Testis (tissue), 3 donors: ENCODE measurements around the gene DDX59. TPM values are rescaled to one million over a fixed set of nuclear protein-coding genes. Genes with fewer than 3 reads are reported as not detected.

Experiments used
- DNase-seq: peaks from one replicate; pipeline ENCODE4 v3.0.0-alpha.2; 2019
- H3K27ac ChIP-seq, 2 donors: fragments of 200-600 bp; sonication (generic); one replicate each; pipeline ENCODE4 v1.5.1; 2019
- H3K27me3 ChIP-seq: fragments of 200-600 bp; sonication (generic); one replicate; pipeline ENCODE4 v1.5.1; 2019
- H3K36me3 ChIP-seq: fragments of 200-600 bp; sonication (generic); one replicate; pipeline ENCODE4 v1.5.1; 2017; ENCODE audit warnings: low read depth; ENCODE audit errors: missing control alignments
- H3K4me1 ChIP-seq: fragments of 200-600 bp; sonication (generic); one replicate; pipeline ENCODE4 v1.5.1; 2019
- H3K4me3 ChIP-seq, 2 donors: fragments of 200-600 bp; sonication (generic); one replicate each; pipeline ENCODE4 v1.5.1; 2017 to 2019
- H3K9me3 ChIP-seq: fragments of 200-600 bp; sonication (generic); one replicate; pipeline ENCODE4 v1.5.1; 2017
- POLR2A ChIP-seq: fragments of 450-650 bp; IDR thresholded peaks from one replicate; pipeline ENCODE4 v1.6.1; 2017; ENCODE audit warnings: antibody characterized with exemption, mild to moderate bottlenecking, moderate library complexity
- WGBS, 2 donors: methylation state at CpG; one replicate each; pipeline ENCODE4 v1.1.5; 2018; 5-methylcytosine and 5-hydroxymethylcytosine counted together
- intact Hi-C: fragments of 100-400 bp; cut with DNase I; formaldehyde crosslinking; loops from one replicate; pipeline ENCODE4 v1.15.1; 2023; ENCODE audit warnings: low total_unique reads
- polyA plus RNA-seq: library from polyadenylated mRNA; stranded (reverse); fragments of 350-450 nt; fragmentation: Illumina TruSeq; extraction: RNeasy Lipid Tissue Mini Kit (QIAGEN cat#74804); gene quantifications from one replicate; pipeline ENCODE4 v1.2.3, GENCODE V29; 2014; ENCODE audit warnings: low read depth, low replicate concordance; ENCODE audit not compliant: insufficient read depth
- total RNA-seq, 2 donors: library from RNA; depleted of rRNA; stranded (reverse); fragments of >200 nt; gene quantifications; one replicate each; pipeline ENCODE4 v1.2.3, GENCODE V29; 2016
- TF ChIP-seq, protein P1 (sequence below), 3 experiments: fragments of 450-650 bp in 2 of 3; fragments of 200-600 bp in 1 of 3; sonication (generic) in 1 of 3; IDR thresholded peaks; one replicate each; pipeline ENCODE4 v1.5.1; 2016 to 2019; ENCODE audit warnings: antibody characterized with exemption in 3 of 3, mild to moderate bottlenecking in 2 of 3, moderate library complexity in 1 of 3

Gene DDX59
- total and polyA plus RNA-seq, 3 donors from 2014 or later = 17.7 to 30.2 (median 24.1) TPM

GRCh38 chr1:200666309-200666708, 3.4 kb downstream of the DDX59 start:
- peak overlapping the region in 1 of 2 donors; percentile 69 for H3K27ac ChIP-seq

DNA sequence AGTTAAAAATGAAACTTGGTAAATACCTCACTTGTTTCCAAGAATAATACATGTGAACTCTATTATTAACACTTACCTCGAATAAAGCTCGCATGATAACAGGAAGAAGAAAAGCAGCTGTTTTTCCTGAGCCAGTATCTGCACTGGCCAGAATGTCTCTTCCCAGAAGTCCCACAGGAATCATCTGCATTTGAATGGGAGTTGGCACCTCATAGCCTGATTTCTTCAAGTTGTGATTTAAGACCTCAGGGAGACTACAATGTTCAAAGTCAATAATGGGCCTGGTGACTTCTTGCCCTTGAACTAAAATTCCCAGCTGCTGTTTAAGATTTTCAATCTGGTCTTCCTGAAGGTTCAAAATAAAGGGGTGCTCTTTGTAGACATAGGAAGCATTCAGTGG, 3.8 kb downstream of the DDX59 start:
- Histone ChIP-seq H3K27me3 (no peaks in the 10 kb centered on the region), H3K4me3 (no peak overlapping the region), H3K4me1 (peaks cover 13% of the 10 kb centered on the region), H3K27ac (peak overlapping the region in 1 of 2 donors; percentile 69), H3K36me3 (no peaks in the 10 kb centered on the region), H3K9me3 (no peaks in the 10 kb centered on the region)
- WGBS, 2 donors = 28 to 37% methylated on average over 2 of the region's 2 CpGs
- TF ChIP-seq POLR2A = no peak
- TF ChIP-seq, protein P1, sequence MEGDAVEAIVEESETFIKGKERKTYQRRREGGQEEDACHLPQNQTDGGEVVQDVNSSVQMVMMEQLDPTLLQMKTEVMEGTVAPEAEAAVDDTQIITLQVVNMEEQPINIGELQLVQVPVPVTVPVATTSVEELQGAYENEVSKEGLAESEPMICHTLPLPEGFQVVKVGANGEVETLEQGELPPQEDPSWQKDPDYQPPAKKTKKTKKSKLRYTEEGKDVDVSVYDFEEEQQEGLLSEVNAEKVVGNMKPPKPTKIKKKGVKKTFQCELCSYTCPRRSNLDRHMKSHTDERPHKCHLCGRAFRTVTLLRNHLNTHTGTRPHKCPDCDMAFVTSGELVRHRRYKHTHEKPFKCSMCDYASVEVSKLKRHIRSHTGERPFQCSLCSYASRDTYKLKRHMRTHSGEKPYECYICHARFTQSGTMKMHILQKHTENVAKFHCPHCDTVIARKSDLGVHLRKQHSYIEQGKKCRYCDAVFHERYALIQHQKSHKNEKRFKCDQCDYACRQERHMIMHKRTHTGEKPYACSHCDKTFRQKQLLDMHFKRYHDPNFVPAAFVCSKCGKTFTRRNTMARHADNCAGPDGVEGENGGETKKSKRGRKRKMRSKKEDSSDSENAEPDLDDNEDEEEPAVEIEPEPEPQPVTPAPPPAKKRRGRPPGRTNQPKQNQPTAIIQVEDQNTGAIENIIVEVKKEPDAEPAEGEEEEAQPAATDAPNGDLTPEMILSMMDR (IDR thresholded peaks at IDR 0.05) = no peak
- no peak for DNase-seq
- intact Hi-C loops = loop anchor here (5.0 kb wide), 1 partner anchor 44 kb away; the partner anchor contains the start of gene KIF14

More at GRCh38 chr1:200666309-200666708, 3.4 kb downstream of the DDX59 start:
- H3K36me3 ChIP-seq = no peaks in the 10 kb centered on the region
- H3K9me3 ChIP-seq = no peaks in the 10 kb centered on the region
- peaks cover 13% of the 10 kb centered on the region for H3K4me1 ChIP-seq
- no peaks in the 10 kb centered on the region for H3K27me3 ChIP-seq
- 55 to 62% methylated on average over 8 of the region's 8 CpGs for WGBS, 2 donors
- no peak for TF ChIP-seq POLR2A
- TF ChIP-seq, protein P1 (IDR thresholded peaks at IDR 0.05) = no peak
- no peak for DNase-seq
- H3K4me3 ChIP-seq = no peak overlapping the region
- intact Hi-C loops = loop anchor here (5.0 kb wide), 1 partner anchor 44 kb away; the partner anchor contains the start of gene KIF14

DNA sequence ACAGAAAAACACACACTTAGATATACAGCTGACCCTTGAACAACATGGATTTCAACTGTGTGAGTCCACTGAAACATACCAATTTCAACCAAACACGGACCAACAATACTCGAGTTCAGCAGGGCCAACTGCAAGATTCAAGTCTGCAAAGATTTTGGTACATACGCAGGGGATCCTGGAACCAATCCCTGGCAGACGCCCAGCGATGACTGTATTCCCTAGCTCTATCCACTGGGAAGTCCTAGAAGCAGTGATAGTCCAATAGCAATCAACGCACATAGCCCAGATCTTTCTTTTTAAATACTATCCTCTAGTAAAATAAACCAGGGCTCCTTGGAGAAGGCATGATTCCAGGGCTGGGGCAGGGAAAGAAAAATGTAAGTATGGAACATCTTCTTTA, 9.0 kb downstream of the DDX59 start:
- no peaks in the 10 kb centered on the region for H3K9me3 ChIP-seq
- DNase-seq = no peak
- H3K27ac ChIP-seq = no peak overlapping the region
- H3K4me3 ChIP-seq = no peak overlapping the region
- no peaks in the 10 kb centered on the region for H3K4me1 ChIP-seq
- WGBS, 2 donors = 74 to 81% methylated on average over 6 of the region's 6 CpGs
- H3K36me3 ChIP-seq = no peaks in the 10 kb centered on the region
- H3K27me3 ChIP-seq = no peaks in the 10 kb centered on the region
- no peak for TF ChIP-seq POLR2A
- TF ChIP-seq, protein P1 (IDR thresholded peaks at IDR 0.05) = no peak
- intact Hi-C loops = no loop called here

DNA sequence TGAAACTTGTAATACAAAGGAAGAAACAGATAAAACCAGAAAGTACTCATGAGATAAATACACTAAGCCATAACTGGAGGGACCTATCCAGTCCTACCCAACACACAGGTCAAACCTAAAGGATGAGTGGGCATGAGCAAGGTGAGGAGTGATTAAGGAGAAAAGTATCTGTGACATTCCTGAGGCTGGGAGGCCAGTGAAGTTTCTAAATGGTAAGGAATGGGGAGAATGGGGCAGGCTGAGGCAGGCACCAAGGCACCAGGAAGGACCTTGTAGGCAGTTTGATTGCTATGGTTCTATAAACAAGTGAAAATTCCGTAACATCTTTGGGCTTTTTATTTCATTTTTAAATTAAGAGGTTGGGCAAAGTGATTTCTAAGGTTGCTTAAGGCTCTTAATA, 10.4 kb downstream of the DDX59 start:
- 95 to 97% methylated on average over 1 of the region's 1 CpG for WGBS, 2 donors
- intact Hi-C loops = no loop called here

More for the DNA sequence above, 10.4 kb downstream of the DDX59 start:
- no peaks in the 10 kb centered on the region for H3K27me3 ChIP-seq
- TF ChIP-seq, protein P1 (IDR thresholded peaks at IDR 0.05) = no peak
- no peak for TF ChIP-seq POLR2A
- no peak for DNase-seq
- H3K4me1 ChIP-seq = no peaks in the 10 kb centered on the region
- no peak overlapping the region for H3K4me3 ChIP-seq
- H3K36me3 ChIP-seq = no peaks in the 10 kb centered on the region
- H3K9me3 ChIP-seq = no peaks in the 10 kb centered on the region
- no peak overlapping the region for H3K27ac ChIP-seq
